ENCODE measurements around the gene NFE2L2.

DNA sequence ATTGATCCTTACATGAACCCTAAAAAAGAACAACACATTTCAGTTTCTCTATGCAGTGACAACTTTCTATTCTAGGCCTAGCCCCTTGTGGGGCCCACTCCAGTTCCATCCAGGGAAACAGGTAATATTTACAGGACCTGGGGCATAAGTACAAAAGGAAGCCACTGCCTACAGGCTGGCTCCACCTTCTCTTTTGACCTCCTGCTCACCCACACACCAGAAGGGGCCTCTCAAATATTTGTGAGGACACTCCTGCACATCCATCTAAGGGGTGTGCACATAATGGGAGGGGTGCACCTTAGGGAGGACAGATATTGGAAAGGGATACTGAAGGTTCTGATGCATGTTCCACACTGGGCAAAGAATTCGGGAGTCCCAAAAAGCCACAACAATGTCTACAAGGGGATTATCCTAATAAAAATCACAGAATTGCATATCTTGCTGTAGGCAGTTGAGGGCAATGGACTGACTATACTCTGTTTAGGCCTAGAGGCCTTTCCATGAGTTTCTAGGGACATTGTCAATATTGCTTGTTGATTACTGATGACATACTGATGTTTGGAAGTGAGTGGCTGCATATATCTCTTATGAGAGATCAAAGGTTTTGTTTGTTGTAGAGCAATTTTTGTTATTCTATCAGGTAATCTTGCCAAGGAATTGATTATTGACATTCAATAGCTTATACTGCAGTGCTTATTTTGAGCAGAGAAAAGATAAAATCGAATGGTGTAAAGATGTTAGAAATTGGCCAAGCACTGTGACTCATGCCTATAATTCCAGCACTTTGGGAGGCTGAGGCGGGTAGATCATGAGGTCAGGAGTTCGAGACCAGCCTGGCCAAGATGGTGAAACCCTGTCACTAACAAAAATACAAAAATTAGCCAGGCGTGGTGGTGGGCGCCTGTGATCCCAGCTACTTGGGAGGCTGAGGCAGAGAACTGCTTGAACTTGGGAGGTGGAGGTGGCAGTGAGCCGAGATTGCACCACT, 75.8 kb downstream of the NFE2L2 start:
- TF ChIP-seq CTCF (optimal IDR thresholded peaks at IDR 0.05 in 1 of 3, IDR thresholded peaks at IDR 0.05 in 1 of 3, conservative IDR thresholded peaks at IDR 0.05 in 1 of 3; ENCODE audit: extremely low read depth in 1 of 3, insufficient read depth in 2 of 3, low read length in 3 of 3) (no peak), EZH2 (IDR thresholded peaks at IDR 0.05; ENCODE audit: low read length) (no peak)
